Common myeloid progenitor, CD34-positive (primary cell): ENCODE data around the gene JUND.

Source experiments
- CTCF ChIA-PET: fragments of 350-600 bp; sonication (Branson Sonifier 250); formaldehyde crosslinking; loops from one replicate; lab custom pipeline; 2021; ENCODE audit warnings: antibody characterized with exemption; lab: Charles Lee
- POLR2A ChIA-PET: fragments of 350-600 bp; sonication (Branson Sonifier 250); formaldehyde crosslinking; loops from one replicate; lab custom pipeline; 2021; ENCODE audit warnings: antibody characterized with exemption; lab: Charles Lee
- DNase-seq, 3 donors: peaks; one replicate each; pipeline versions ENCODE4 v3.0.0 to v3.0.0-alpha.2; 2013
- H3K27ac ChIP-seq, 2 experiments: 1 replicate in 1 of 2; 2 replicates in 1 of 2; pipeline ENCODE4 v1.7.0; 2013; ENCODE audit warnings: inconsistent platforms in 2 of 2, low read length in 2 of 2, mild to moderate bottlenecking in 2 of 2, low read depth in 1 of 2, moderate library complexity in 1 of 2; ENCODE audit not compliant: severe bottlenecking in 2 of 2, insufficient read depth in 1 of 2, poor library complexity in 1 of 2
- H3K27me3 ChIP-seq, 5 experiments: replicated peaks in 2 of 5; 1 replicate in 3 of 5; 2 replicates in 2 of 5; pipeline versions ENCODE4 v1.6.1 to v1.7.0; 2013; ENCODE audit warnings: low read length in 4 of 5, mild to moderate bottlenecking in 2 of 5, moderate library complexity in 2 of 5, inconsistent platforms in 1 of 5; ENCODE audit not compliant: insufficient read depth in 5 of 5, control insufficient read depth in 4 of 5
- H3K36me3 ChIP-seq, 4 experiments: 1 replicate in 2 of 4; 2 replicates in 2 of 4; pipeline versions ENCODE4 v1.6.1 to v1.7.0; 2013; ENCODE audit warnings: low read length in 3 of 4, control low read depth in 1 of 4, mild to moderate bottlenecking in 1 of 4; ENCODE audit not compliant: control insufficient read depth in 4 of 4, insufficient read depth in 4 of 4
- H3K4me1 ChIP-seq, 4 experiments: 1 replicate in 3 of 4; 2 replicates in 1 of 4; pipeline versions ENCODE4 v1.6.1 to v1.7.1; 2013; ENCODE audit warnings: low read length in 3 of 4, mild to moderate bottlenecking in 3 of 4, control low read depth in 1 of 4, inconsistent platforms in 1 of 4, moderate library complexity in 1 of 4; ENCODE audit not compliant: control insufficient read depth in 4 of 4, insufficient read depth in 4 of 4; ENCODE audit errors: control extremely low read depth in 1 of 4
- H3K4me3 ChIP-seq, 7 experiments: 1 replicate in 4 of 7; 2 replicates in 3 of 7; pipeline versions ENCODE4 v1.5.1 to v1.7.0; 2013; ENCODE audit warnings: mild to moderate bottlenecking in 7 of 7, low read length in 6 of 7, moderate library complexity in 6 of 7, inconsistent platforms in 2 of 7, low read depth in 2 of 7, control low read depth in 1 of 7; ENCODE audit not compliant: insufficient read depth in 4 of 7, control insufficient read depth in 1 of 7; ENCODE audit errors: extremely low read depth in 1 of 7
- H3K9me3 ChIP-seq, 5 experiments: 1 replicate in 4 of 5; 2 replicates in 1 of 5; pipeline versions ENCODE4 v1.6.1 to v1.7.1; 2013; ENCODE audit warnings: low read length in 4 of 5, mild to moderate bottlenecking in 2 of 5, inconsistent platforms in 1 of 5, low read depth in 1 of 5, moderate library complexity in 1 of 5; ENCODE audit not compliant: control insufficient read depth in 4 of 5, insufficient read depth in 2 of 5; ENCODE audit errors: control extremely low read depth in 1 of 5
- WGBS: methylation state at CpG from one replicate; pipeline ENCODE4 v1.1.5; 2013; ENCODE audit not compliant: insufficient coverage; 5-methylcytosine and 5-hydroxymethylcytosine counted together

Gene JUND

DNA sequence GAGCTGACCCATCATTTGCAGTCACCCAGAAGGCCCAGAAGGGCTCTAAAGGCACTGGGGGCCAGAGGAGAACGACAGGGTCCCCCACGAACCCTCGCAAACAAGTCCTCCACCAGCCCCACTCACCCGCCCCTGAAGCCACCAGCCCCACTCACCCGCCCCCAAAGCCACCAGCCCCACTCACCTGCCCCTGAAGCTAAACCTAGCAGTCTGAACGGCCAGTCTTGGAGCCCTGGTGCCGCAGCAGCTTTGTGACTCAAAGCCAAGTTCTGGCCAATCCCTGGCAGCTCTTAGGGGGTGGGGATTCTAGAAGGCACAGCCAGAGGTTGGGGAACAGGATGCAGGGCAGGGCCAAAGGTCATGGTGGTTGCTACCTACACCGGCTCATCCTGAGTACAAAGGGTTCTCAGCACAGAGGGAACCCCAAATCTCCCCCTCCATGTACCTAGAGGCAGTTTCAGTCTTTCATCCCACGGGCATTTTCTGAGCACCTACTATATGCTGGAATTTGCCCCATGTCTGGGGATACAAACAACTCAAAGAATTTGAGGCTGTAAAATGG is 7.1 kb downstream of the JUND start, which contains the start of gene IQCN:
Gene IQCN (minus strand): TSS at position 234 of the 562 bp plus-strand sequence. CDS start 4,974 bp downstream, outside the sequence.
- Histone ChIP-seq H3K27ac (no peak within 1 kb of the TSS), H3K4me3 (peak within 1 kb of the TSS in 1 of 7 experiments; percentile 28), H3K36me3 (peaks cover 3 to 30% (median 19%) of the 10 kb centered on the region in 4 experiments), H3K4me1 (peaks cover 3 to 21% (median 10%) of the 10 kb centered on the region in 4 experiments), H3K27me3 (no peaks in the 10 kb centered on the region), H3K9me3 (no peaks in the 10 kb centered on the region)
- 95% methylated on average over 7 of the region's 9 CpGs for whole genome bisulfite sequencing
- ChIA-PET CTCF (interaction anchor here (5.6 to 16.0 kb wide), 3 partner anchors 14 to 48 kb away, joined by 19 to 354 read pairs (median 36); partner anchors contain the start of gene LSM4), POLR2A (interaction anchor here (0.5 kb wide), 1 partner anchor 169 kb away, joined by 6 read pairs; no protein-coding TSS in a partner anchor)
- DNase-seq = peak in 2 of 3 donors; percentile 70 to 82

DNA sequence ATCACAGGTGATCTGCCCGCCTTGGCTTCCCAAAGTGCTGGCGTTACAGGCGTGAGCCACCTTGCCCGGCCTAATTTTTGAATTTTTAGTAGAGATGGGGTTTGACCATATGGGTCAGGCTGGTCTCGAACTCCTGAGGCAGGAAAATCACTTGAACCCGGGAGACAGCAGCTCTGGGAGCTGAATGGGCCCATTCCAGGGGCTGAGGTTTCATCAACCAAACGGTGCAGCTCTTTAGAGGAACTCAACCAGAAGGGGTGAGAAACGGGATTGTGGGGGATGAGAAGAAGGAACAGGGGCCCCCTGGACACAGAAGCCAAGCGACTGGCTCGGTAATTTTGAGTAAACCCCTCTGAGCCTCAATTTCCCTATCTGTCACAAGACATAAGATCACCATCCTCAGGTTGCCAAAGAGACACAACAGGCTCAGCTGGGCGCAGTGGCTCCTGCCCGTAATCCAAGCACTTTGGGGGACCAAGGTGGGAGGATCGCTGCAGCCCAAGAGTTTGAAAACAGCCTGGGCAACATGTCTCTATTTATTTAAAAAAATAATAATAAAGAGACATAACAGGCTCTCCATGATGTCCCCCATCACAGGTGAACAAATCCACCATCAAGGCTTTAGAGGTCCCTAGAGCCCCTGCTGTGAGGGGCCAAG is 7.7 kb downstream of the JUND start:
- peaks cover 0 to 31% (median 14%) of the 10 kb centered on the region in 4 experiments for H3K36me3 ChIP-seq
- peak in 2 of 3 donors; percentile 45 to 63 for DNase-seq
- ChIA-PET CTCF (interaction anchor here (5.6 to 16.0 kb wide), 3 partner anchors 14 to 49 kb away, joined by 19 to 354 read pairs (median 36); partner anchors contain the start of gene LSM4), POLR2A (interaction anchor here (0.5 kb wide), 1 partner anchor 168 kb away, joined by 6 read pairs; no protein-coding TSS in a partner anchor)
- H3K9me3 ChIP-seq = no peaks in the 10 kb centered on the region
- no peaks in the 10 kb centered on the region for H3K27me3 ChIP-seq
- no peak overlapping the region for H3K4me3 ChIP-seq
- WGBS = 98% methylated on average over 5 of the region's 13 CpGs
- peaks cover 0 to 15% (median 7%) of the 10 kb centered on the region in 4 experiments for H3K4me1 ChIP-seq
- no peak overlapping the region for H3K27ac ChIP-seq

DNA sequence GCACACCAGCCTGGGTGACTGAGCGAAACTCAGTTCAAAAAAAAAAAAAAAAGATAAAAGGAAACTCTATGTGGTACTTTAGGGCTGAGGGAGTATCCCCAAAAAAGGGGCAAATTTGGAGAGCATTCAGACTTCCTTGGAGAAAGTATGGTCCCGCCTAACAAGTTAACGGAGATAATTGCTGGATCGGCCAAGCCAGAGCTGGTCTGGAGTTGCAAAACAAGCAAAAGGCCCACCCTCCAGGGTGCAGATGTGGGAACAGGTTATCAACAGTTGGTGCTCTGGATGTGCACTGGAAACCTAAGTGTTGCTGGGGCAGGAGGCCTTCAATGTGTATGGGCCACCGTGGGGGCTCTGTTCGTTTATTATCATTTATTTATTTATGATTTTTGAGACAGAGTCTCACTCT is 10.0 kb downstream of the JUND start:
- no peak overlapping the region for H3K4me3 ChIP-seq
- H3K36me3 ChIP-seq = peaks cover 2 to 42% (median 18%) of the 10 kb centered on the region in 4 experiments
- 100% methylated on average over 3 of the region's 6 CpGs for WGBS
- H3K27me3 ChIP-seq = no peaks in the 10 kb centered on the region
- ChIA-PET CTCF (interaction anchor here (0.6 to 16.0 kb wide), 5 partner anchors 33 to 800 kb away, joined by 3 to 354 read pairs (median 4); partner anchors contain the start of gene LSM4), POLR2A (interaction anchor here (0.6 kb wide), 1 partner anchor 28 kb away, joined by 5 read pairs; no protein-coding TSS in a partner anchor)
- peaks cover 0 to 10% (median 3%) of the 10 kb centered on the region in 4 experiments for H3K4me1 ChIP-seq
- no peak overlapping the region for H3K27ac ChIP-seq
- peak in 2 of 3 donors; percentile 52 to 63 for DNase-seq
- H3K9me3 ChIP-seq = no peaks in the 10 kb centered on the region

DNA sequence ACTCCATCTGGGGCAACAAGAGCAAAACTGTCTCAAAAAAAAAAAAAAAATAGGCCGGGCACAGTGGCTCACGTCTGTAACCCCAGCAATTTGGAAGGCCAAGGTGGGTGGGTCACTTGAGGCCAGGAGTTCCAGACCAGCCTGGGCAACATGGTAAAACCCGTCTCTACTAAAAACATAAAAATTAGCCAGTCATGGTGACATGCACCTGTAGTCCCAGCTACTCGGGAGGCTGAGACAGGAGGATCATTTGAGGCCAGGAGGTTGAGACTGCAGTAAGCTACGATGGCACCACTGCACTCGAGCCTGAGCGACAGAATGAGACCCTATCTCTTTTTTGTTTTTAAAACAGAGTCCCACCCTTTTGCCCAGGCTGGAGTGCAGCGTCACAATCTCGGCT is 11.1 kb downstream of the JUND start:
- no peak for DNase-seq

DNA sequence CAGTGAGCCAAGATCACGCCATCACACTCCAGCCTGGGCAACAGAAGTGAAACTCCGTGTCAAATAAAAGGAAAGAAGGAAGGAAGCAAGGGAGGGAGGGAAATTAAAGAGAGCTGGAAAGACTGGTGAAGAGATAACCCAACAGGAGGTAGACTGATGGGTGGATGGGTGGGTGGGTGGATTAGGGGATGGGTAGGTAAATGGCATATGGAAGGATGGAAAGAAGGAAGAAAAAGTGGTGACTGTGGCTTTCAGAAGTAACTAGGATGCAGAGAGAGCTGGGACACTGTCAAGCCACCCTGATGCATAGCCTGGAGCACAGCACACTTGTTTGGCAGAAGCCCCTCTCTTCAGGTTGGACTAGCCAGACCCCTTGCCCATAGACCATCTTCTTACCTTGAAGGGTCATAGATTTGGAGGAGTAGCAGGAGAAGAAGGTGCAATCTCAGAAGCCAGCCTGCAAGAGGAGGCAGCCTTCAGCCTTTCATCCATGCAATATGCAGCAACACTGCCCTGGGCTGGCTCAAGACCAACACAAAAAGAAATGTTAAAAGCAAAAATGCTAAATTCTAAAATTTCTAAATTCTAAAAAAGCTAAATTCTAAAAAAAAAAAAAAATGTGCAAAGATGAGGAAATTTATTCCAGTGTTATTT is 12.2 kb downstream of the JUND start:
- H3K4me1 ChIP-seq = no peaks in the 10 kb centered on the region
- WGBS = 53% methylated on average over 2 of the region's 2 CpGs
- CTCF ChIA-PET = interaction anchor here (0.6 to 16.0 kb wide), 6 partner anchors 9 to 199 kb away, joined by 3 to 354 read pairs (median 3); partner anchors contain the start of gene LSM4
- H3K27ac ChIP-seq = no peak overlapping the region
- peaks cover 2 to 48% (median 16%) of the 10 kb centered on the region in 4 experiments for H3K36me3 ChIP-seq
- no peak overlapping the region for H3K4me3 ChIP-seq
- H3K27me3 ChIP-seq = no peaks in the 10 kb centered on the region
- DNase-seq = no peak
- POLR2A ChIA-PET = no interaction called here
- H3K9me3 ChIP-seq = no peaks in the 10 kb centered on the region

More for the DNA sequence above, 11.1 kb downstream of the JUND start:
- CTCF ChIA-PET = interaction anchor here (1.6 to 16.0 kb wide), 2 partner anchors 34 to 52 kb away, joined by 6 to 354 read pairs; partner anchors contain the start of gene LSM4
- H3K4me3 ChIP-seq = no peak overlapping the region
- POLR2A ChIA-PET = interaction anchor here (0.7 kb wide), 1 partner anchor 13 kb away, joined by 3 read pairs; no protein-coding TSS in a partner anchor
- peaks cover 0 to 5% (median under 1%) of the 10 kb centered on the region in 4 experiments for H3K4me1 ChIP-seq
- H3K27ac ChIP-seq = no peak overlapping the region
- H3K27me3 ChIP-seq = no peaks in the 10 kb centered on the region
- WGBS = 96% methylated on average over 5 of the region's 9 CpGs
- H3K9me3 ChIP-seq = no peaks in the 10 kb centered on the region
- H3K36me3 ChIP-seq = peaks cover 2 to 47% (median 20%) of the 10 kb centered on the region in 4 experiments

DNA sequence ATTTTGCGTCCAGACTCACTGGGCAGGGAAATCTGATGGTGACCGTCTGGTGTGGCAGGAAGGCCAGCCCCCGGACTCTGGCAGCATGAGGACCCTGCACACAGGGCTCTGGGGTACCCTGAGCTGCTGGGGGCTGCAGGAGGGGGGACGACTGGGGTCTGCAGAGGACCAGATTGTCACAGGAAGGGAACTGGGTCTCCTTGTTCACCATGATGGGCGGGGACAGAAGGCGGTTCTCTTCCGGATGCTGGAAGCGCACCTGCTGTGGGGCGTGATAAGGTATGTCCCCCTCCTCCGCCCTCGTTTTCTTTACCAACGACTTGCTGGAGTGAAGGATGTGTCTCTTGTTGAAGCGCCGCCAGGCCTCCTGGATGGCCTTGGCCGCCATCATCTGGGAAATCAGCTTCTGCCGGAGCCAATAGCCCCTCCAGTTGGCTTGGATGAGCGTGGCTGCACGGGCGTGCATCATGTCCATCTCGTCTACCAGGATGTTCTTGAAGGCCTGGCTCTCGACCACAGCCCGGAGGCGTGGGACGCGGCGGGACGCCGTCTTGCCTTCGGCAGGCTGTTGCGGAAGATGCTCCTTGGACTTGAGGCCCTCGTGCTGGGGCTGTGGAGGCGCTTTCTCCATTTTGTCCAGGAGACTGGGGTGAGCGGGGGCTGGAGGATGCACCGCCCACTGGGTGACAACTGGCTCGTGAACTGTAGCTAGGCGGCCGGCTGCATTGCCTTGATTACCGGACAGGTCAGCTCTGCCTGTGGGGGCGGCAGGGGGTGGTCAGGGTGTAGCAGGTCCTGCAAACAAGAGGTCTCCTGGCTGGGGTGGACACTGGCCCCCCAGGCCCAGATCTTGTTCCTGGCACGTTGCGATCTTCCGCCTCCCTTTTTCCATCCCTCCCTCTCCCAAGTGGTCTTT is 14.4 kb downstream of the JUND start:
- POLR2A ChIA-PET = no interaction called here
- Histone ChIP-seq H3K9me3 (no peaks in the 10 kb centered on the region), H3K36me3 (peaks cover 2 to 59% (median 16%) of the 10 kb centered on the region in 4 experiments), H3K27me3 (no peaks in the 10 kb centered on the region), H3K27ac (no peak overlapping the region), H3K4me1 (no peaks in the 10 kb centered on the region), H3K4me3 (no peak overlapping the region)
- CTCF ChIA-PET = interaction anchor here (16.0 kb wide), 1 partner anchor 55 kb away, joined by 354 read pairs; the partner anchor contains the start of gene LSM4
- DNase-seq = peak in 1 of 3 donors; percentile 14
- 99% methylated on average over 37 of the region's 42 CpGs for whole genome bisulfite sequencing
